ENCODE measurements around the gene PPP2R2D. TPM values are rescaled to one million over a fixed set of nuclear protein-coding genes. Genes with fewer than 3 reads are reported as not detected.

Gene PPP2R2D
- total RNA-seq, 4 donors from 2014 or later, result 39.2 to 79.0 (median 52.9) TPM

GRCh38 chr10:131907679-131908078 is 6.9 kb downstream of the PPP2R2D start:
- Histone ChIP-seq H3K27ac (no peak overlapping the region), H3K9me3 (no peaks in the 10 kb centered on the region), H3K27me3 (no peaks in the 10 kb centered on the region), H3K36me3 (no peaks in the 10 kb centered on the region), H3K4me1 (peaks cover 9 to 68% (median 21%) of the 10 kb centered on the region in 4 donors), H3K4me3 (no peak overlapping the region)
- 78 to 90% methylated on average over 7 to 8 of the region's 8 CpGs for WGBS, 2 donors (ENCODE audit: low coverage in 1 of 2)
- no peak for DNase-seq
- intact Hi-C loops (cut with DNase I; ENCODE audit: low total_unique reads), result no loop called here
- TF ChIP-seq POLR2A (IDR thresholded peaks at IDR 0.05) (no peak), POLR2AphosphoS5 (IDR thresholded peaks at IDR 0.05) (no peak), EP300 (IDR thresholded peaks at IDR 0.05; ENCODE audit: low read depth) (no peak)
- in situ Hi-C loops (cut with MboI; ENCODE audit: low pct_ligation_motif_present in 1 of 4, low pct_unique_long_range_greater_than_20kb in 1 of 4, low sequenced_read_pairs in 3 of 4), result no loop called here

- H3K4me1 ChIP-seq, result peaks cover 7 to 64% (median 18%) of the 10 kb centered on the region in 4 donors
- 85 to 94% methylated on average over 5 of the region's 5 CpGs for WGBS, 2 donors (ENCODE audit: low coverage in 1 of 2)
- intact Hi-C loops (cut with DNase I; ENCODE audit: low total_unique reads), result no loop called here
Observed at GRCh38 chr10:131908151-131908550, 7.3 kb downstream of the PPP2R2D start.

GRCh38 chr10:131909014-131909808 is 8.4 kb downstream of the PPP2R2D start:
- H3K27me3 ChIP-seq, result no peaks in the 10 kb centered on the region
- in situ Hi-C loops (cut with MboI; ENCODE audit: low pct_ligation_motif_present in 1 of 4, low pct_unique_long_range_greater_than_20kb in 1 of 4, low sequenced_read_pairs in 3 of 4) (no loop called here), intact Hi-C loops (cut with DNase I; ENCODE audit: low total_unique reads) (no loop called here)
- H3K36me3 ChIP-seq, result no peaks in the 10 kb centered on the region
- H3K4me3 ChIP-seq, result no peak overlapping the region
- H3K9me3 ChIP-seq, result no peaks in the 10 kb centered on the region
- no peak overlapping the region for H3K27ac ChIP-seq
- no peak for DNase-seq
- 70 to 78% methylated on average over 7 to 8 of the region's 8 CpGs for WGBS, 2 donors (ENCODE audit: low coverage in 1 of 2)
- H3K4me1 ChIP-seq, result peaks cover 7 to 54% (median 14%) of the 10 kb centered on the region in 4 donors
- no peak for TF ChIP-seq POLR2A (IDR thresholded peaks at IDR 0.05)
- TF ChIP-seq, protein P1, sequence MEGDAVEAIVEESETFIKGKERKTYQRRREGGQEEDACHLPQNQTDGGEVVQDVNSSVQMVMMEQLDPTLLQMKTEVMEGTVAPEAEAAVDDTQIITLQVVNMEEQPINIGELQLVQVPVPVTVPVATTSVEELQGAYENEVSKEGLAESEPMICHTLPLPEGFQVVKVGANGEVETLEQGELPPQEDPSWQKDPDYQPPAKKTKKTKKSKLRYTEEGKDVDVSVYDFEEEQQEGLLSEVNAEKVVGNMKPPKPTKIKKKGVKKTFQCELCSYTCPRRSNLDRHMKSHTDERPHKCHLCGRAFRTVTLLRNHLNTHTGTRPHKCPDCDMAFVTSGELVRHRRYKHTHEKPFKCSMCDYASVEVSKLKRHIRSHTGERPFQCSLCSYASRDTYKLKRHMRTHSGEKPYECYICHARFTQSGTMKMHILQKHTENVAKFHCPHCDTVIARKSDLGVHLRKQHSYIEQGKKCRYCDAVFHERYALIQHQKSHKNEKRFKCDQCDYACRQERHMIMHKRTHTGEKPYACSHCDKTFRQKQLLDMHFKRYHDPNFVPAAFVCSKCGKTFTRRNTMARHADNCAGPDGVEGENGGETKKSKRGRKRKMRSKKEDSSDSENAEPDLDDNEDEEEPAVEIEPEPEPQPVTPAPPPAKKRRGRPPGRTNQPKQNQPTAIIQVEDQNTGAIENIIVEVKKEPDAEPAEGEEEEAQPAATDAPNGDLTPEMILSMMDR (IDR thresholded peaks at IDR 0.05), result no peak
- TF ChIP-seq EP300 (IDR thresholded peaks at IDR 0.05; ENCODE audit: low read depth), result no peak
- no peak for TF ChIP-seq POLR2AphosphoS5 (IDR thresholded peaks at IDR 0.05)

More at GRCh38 chr10:131908151-131908550, 7.3 kb downstream of the PPP2R2D start:
- TF ChIP-seq EP300 (IDR thresholded peaks at IDR 0.05; ENCODE audit: low read depth) (no peak), POLR2AphosphoS5 (IDR thresholded peaks at IDR 0.05) (no peak), POLR2A (IDR thresholded peaks at IDR 0.05) (no peak)
- TF ChIP-seq, protein P1 (IDR thresholded peaks at IDR 0.05), result no peak
- DNase-seq, result no peak
- H3K36me3 ChIP-seq, result no peaks in the 10 kb centered on the region
- H3K9me3 ChIP-seq, result no peaks in the 10 kb centered on the region
- H3K27me3 ChIP-seq, result no peaks in the 10 kb centered on the region
- no peak overlapping the region for H3K27ac ChIP-seq
- no peak overlapping the region for H3K4me3 ChIP-seq
- in situ Hi-C loops (cut with MboI; ENCODE audit: low pct_ligation_motif_present in 1 of 4, low pct_unique_long_range_greater_than_20kb in 1 of 4, low sequenced_read_pairs in 3 of 4), result no loop called here

DNA sequence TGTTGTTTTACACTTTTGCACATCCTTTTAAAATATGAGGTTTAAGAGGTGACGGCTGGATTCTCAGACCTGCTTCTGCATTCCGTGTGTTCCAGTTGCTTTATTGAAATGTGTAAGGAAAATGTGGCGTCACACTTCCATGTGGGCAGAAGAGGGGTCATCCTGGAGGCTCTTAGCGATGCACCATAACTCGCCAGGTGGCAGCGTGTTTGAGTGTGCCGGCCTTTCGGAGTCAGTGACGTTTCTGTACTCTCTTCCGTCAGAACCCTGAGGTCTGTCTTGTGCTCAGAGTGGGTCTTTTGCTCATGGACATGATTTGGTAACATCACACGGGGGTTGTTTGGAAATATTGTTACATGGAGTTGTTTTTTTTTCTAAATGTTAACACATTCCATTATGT is 9.1 kb downstream of the PPP2R2D start:
- no peaks in the 10 kb centered on the region for H3K9me3 ChIP-seq
- DNase-seq, result no peak
- no peak overlapping the region for H3K4me3 ChIP-seq
- in situ Hi-C loops (cut with MboI; ENCODE audit: low pct_ligation_motif_present in 1 of 4, low pct_unique_long_range_greater_than_20kb in 1 of 4, low sequenced_read_pairs in 3 of 4), result no loop called here
- peaks cover under 1 to 47% (median 7%) of the 10 kb centered on the region in 4 donors for H3K4me1 ChIP-seq
- 77 to 92% methylated on average over 4 to 11 of the region's 11 CpGs for WGBS, 2 donors (ENCODE audit: low coverage in 1 of 2)
- intact Hi-C loops (cut with DNase I; ENCODE audit: low total_unique reads), result no loop called here
- no peaks in the 10 kb centered on the region for H3K27me3 ChIP-seq
- no peaks in the 10 kb centered on the region for H3K36me3 ChIP-seq
- TF ChIP-seq POLR2AphosphoS5 (IDR thresholded peaks at IDR 0.05) (no peak), POLR2A (IDR thresholded peaks at IDR 0.05) (no peak), EP300 (IDR thresholded peaks at IDR 0.05; ENCODE audit: low read depth) (no peak)
- TF ChIP-seq, protein P1 (IDR thresholded peaks at IDR 0.05), result no peak
- H3K27ac ChIP-seq, result no peak overlapping the region

All from transverse colon (tissue), 4 donors.